ENCODE data around the gene NOP53. TPM values are rescaled to one million over a fixed set of nuclear protein-coding genes. Genes with fewer than 3 reads are reported as not detected.
"Not testable (repeated sequence)": the region's sequence is repeated elsewhere in the genome, so short reads cannot be mapped to it uniquely, and the experiment has no call there.

The NOP53 gene
- polyA plus RNA-seq, 1 donor from 2014 or later, result 304 TPM

GRCh38 chr19:47711652-47712242 is 33.6 kb upstream of the NOP53 start:
- H3K36me3 Mint-ChIP-seq, result no peaks in the 10 kb centered on the region

GRCh38 chr19:47713046-47714021 is 32.0 kb upstream of the NOP53 start, which contains the start of gene EHD2:
Gene EHD2 (plus strand): TSS chr19:47713422. CDS start chr19:47716613, 3,191 bp downstream.
- Mint-ChIP-seq H3K27ac (no peak within 1 kb of the TSS), H3K4me3 (peak within 1 kb of the TSS in 1 of 4 donors; percentile 10), H3K36me3 (peaks cover 1% of the 10 kb centered on the region), H3K27me3 (peaks cover 32% of the 10 kb centered on the region), H3K9me3 (peaks cover 4 to 10% (median 9%) of the 10 kb centered on the region in 3 donors), H3K4me1 (peaks cover 0 to 3% (median 2%) of the 10 kb centered on the region in 3 donors)

More at GRCh38 chr19:47711652-47712242, 33.6 kb upstream of the NOP53 start:
- Mint-ChIP-seq H3K9me3 (peaks cover 4 to 10% (median 9%) of the 10 kb centered on the region in 3 donors), H3K27me3 (peaks cover 36% of the 10 kb centered on the region), H3K27ac (no peak overlapping the region), H3K4me3 (peak overlapping the region in 1 of 4 donors; percentile 4), H3K4me1 (peaks cover 0 to 3% (median 2%) of the 10 kb centered on the region in 3 donors)

- peaks cover 0 to 3% (median 2%) of the 10 kb centered on the region in 3 donors for H3K4me1 Mint-ChIP-seq
- peaks cover 31% of the 10 kb centered on the region for H3K27me3 Mint-ChIP-seq
- peaks cover 4 to 10% (median 9%) of the 10 kb centered on the region in 3 donors for H3K9me3 Mint-ChIP-seq
- peaks cover 1% of the 10 kb centered on the region for H3K36me3 Mint-ChIP-seq
- peak overlapping the region in 1 of 3 donors; percentile 16 for H3K27ac Mint-ChIP-seq
- peak overlapping the region in 1 of 4 donors; percentile 28 for H3K4me3 Mint-ChIP-seq
Measured at GRCh38 chr19:47714339-47714738, 31.0 kb upstream of the NOP53 start.

GRCh38 chr19:47714855-47715254 is 30.5 kb upstream of the NOP53 start:
- H3K9me3 Mint-ChIP-seq, result peaks cover 4 to 10% (median 9%) of the 10 kb centered on the region in 3 donors
- not testable (repeated sequence) for H3K36me3 Mint-ChIP-seq, H3K4me1 Mint-ChIP-seq
- H3K27me3 Mint-ChIP-seq, result peaks cover 32% of the 10 kb centered on the region
- H3K4me3 Mint-ChIP-seq, result peak overlapping the region in 1 of 4 donors; percentile 28
- peak overlapping the region in 1 of 3 donors; percentile 16 for H3K27ac Mint-ChIP-seq

- Mint-ChIP-seq H3K27ac (no peak overlapping the region), H3K36me3 (peaks cover 1% of the 10 kb centered on the region), H3K4me3 (no peak overlapping the region), H3K4me1 (peaks cover 0 to 3% (median 2%) of the 10 kb centered on the region in 3 donors), H3K27me3 (peaks cover 29% of the 10 kb centered on the region), H3K9me3 (peaks cover 4 to 10% (median 9%) of the 10 kb centered on the region in 3 donors)
Measured at GRCh38 chr19:47716270-47716937, 28.9 kb upstream of the NOP53 start.

- not testable (repeated sequence) for H3K36me3 Mint-ChIP-seq, H3K4me3 Mint-ChIP-seq, H3K4me1 Mint-ChIP-seq, H3K27ac Mint-ChIP-seq
- peaks cover 24% of the 10 kb centered on the region for H3K27me3 Mint-ChIP-seq
- H3K9me3 Mint-ChIP-seq, result peaks cover 4 to 10% (median 6%) of the 10 kb centered on the region in 3 donors
Measured at GRCh38 chr19:47718415-47719046, 26.8 kb upstream of the NOP53 start.

- Mint-ChIP-seq H3K4me1 (no peaks in the 10 kb centered on the region), H3K27me3 (peaks cover 19% of the 10 kb centered on the region), H3K9me3 (peaks cover 1 to 6% (median 4%) of the 10 kb centered on the region in 3 donors), H3K36me3 (peaks cover 1% of the 10 kb centered on the region), H3K27ac (no peak overlapping the region), H3K4me3 (no peak overlapping the region)
Measured at GRCh38 chr19:47719047-47719859, 26.1 kb upstream of the NOP53 start.

GRCh38 chr19:47720669-47721422 is 24.5 kb upstream of the NOP53 start:
- H3K36me3 Mint-ChIP-seq, result peaks cover 1% of the 10 kb centered on the region
- no peak overlapping the region for H3K27ac Mint-ChIP-seq
- no peaks in the 10 kb centered on the region for H3K4me1 Mint-ChIP-seq
- H3K9me3 Mint-ChIP-seq, result no peaks in the 10 kb centered on the region
- H3K27me3 Mint-ChIP-seq, result peaks cover 12% of the 10 kb centered on the region
- H3K4me3 Mint-ChIP-seq, result no peak overlapping the region

- H3K9me3 Mint-ChIP-seq, result no peaks in the 10 kb centered on the region
- peaks cover 10% of the 10 kb centered on the region for H3K27me3 Mint-ChIP-seq
- H3K27ac Mint-ChIP-seq, result no peak overlapping the region
- H3K4me3 Mint-ChIP-seq, result no peak overlapping the region
- no peaks in the 10 kb centered on the region for H3K4me1 Mint-ChIP-seq
- H3K36me3 Mint-ChIP-seq, result no peaks in the 10 kb centered on the region
Measured at GRCh38 chr19:47723581-47723940, 21.8 kb upstream of the NOP53 start.

- Mint-ChIP-seq H3K36me3 (no peaks in the 10 kb centered on the region), H3K4me3 (no peak overlapping the region), H3K4me1 (peaks cover 2 to 5% (median 4%) of the 10 kb centered on the region in 3 donors), H3K9me3 (peaks cover 0 to 3% (median 2%) of the 10 kb centered on the region in 3 donors), H3K27ac (no peak overlapping the region), H3K27me3 (peaks cover 25% of the 10 kb centered on the region)
Measured at GRCh38 chr19:47725759-47726401, 19.5 kb upstream of the NOP53 start.

GRCh38 chr19:47726467-47726866 is 18.9 kb upstream of the NOP53 start:
- H3K4me1 Mint-ChIP-seq, result peaks cover 2 to 5% (median 4%) of the 10 kb centered on the region in 3 donors
- H3K9me3 Mint-ChIP-seq, result peaks cover 0 to 4% (median 3%) of the 10 kb centered on the region in 3 donors
- H3K27me3 Mint-ChIP-seq, result peaks cover 26% of the 10 kb centered on the region
- no peak overlapping the region for H3K4me3 Mint-ChIP-seq
- no peak overlapping the region for H3K27ac Mint-ChIP-seq
- no peaks in the 10 kb centered on the region for H3K36me3 Mint-ChIP-seq

- peaks cover 26% of the 10 kb centered on the region for H3K27me3 Mint-ChIP-seq
- H3K4me1 Mint-ChIP-seq, H3K9me3 Mint-ChIP-seq, H3K27ac Mint-ChIP-seq, H3K36me3 Mint-ChIP-seq: not testable (repeated sequence)
- peak overlapping the region in 1 of 4 donors; percentile 53 for H3K4me3 Mint-ChIP-seq
Measured at GRCh38 chr19:47728295-47728694, 17.1 kb upstream of the NOP53 start.

- Mint-ChIP-seq H3K4me1 (peaks cover 2 to 5% (median 4%) of the 10 kb centered on the region in 3 donors), H3K4me3 (peak overlapping the region in 1 of 4 donors; percentile 58)
Measured at GRCh38 chr19:47729468-47729798, 15.9 kb upstream of the NOP53 start.

More at GRCh38 chr19:47729468-47729798, 15.9 kb upstream of the NOP53 start:
- peak overlapping the region in 1 of 3 donors; percentile 56 for H3K27ac Mint-ChIP-seq
- peaks cover 0 to 4% (median 3%) of the 10 kb centered on the region in 3 donors for H3K9me3 Mint-ChIP-seq
- H3K27me3 Mint-ChIP-seq, result peaks cover 34% of the 10 kb centered on the region
- H3K36me3 Mint-ChIP-seq, result no peaks in the 10 kb centered on the region

All from IgD-negative memory B cell (primary cell).